ENCODE data around the gene CNTD1. TPM values are rescaled to one million over a fixed set of nuclear protein-coding genes. Genes with fewer than 3 reads are reported as not detected.
"Not testable (repeated sequence)": the region's sequence is repeated elsewhere in the genome, so short reads cannot be mapped to it uniquely, and the experiment has no call there.

CNTD1 gene
- total RNA-seq, 6 experiments from 2014 or later: 0.19 TPM; not detected in 5

DNA sequence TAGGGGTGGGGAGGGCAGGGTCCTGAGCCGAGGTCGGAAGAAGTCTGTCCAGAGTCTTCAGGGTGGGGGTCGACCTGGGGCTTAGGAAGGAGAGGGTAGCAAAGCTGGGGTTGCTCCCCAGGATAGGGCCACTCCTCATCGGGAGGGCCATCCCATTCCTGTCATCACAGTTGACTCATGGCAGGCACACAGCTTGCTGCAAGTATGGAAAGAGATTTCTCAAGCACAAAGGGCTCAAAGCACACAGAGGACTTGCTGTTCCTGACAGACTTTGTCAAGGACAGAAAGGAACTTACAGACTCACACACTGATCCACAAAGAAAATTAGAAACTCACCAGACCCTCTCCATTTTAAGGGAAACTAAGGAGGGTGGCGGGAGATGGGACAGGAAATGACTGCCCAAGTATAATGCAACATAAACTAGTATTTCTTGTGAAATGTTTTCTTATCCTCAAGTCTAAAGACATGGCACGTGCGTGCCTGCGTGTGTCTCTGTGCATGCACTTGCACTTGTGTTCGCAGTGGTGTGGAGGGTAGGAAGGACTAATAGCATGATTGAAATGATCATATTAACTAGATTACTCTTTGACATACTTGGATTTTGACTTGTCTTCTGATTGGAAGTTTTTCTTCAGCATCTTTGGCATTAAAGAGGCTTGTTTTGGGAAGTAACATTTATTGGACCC lies 48.1 kb downstream of the CNTD1 start:
- Mint-ChIP-seq H3K4me1 (ENCODE audit: low read depth) (peaks cover 14% of the 10 kb centered on the region), H3K27me3 (ENCODE audit: insufficient read depth) (no peaks in the 10 kb centered on the region; the same call in 1 of the 2 replicates), H3K9me3 (no peaks in the 10 kb centered on the region), H3K4me3 (no peak overlapping the region), H3K36me3 (ENCODE audit: low read depth) (peaks cover 21% of the 10 kb centered on the region), H3K27ac (0 out of 2 replicates have a peak overlapping the region, but pooled peaks have one; percentile 0)
- peak; percentile 23 for DNase-seq
- TF ChIP-seq, protein P1, sequence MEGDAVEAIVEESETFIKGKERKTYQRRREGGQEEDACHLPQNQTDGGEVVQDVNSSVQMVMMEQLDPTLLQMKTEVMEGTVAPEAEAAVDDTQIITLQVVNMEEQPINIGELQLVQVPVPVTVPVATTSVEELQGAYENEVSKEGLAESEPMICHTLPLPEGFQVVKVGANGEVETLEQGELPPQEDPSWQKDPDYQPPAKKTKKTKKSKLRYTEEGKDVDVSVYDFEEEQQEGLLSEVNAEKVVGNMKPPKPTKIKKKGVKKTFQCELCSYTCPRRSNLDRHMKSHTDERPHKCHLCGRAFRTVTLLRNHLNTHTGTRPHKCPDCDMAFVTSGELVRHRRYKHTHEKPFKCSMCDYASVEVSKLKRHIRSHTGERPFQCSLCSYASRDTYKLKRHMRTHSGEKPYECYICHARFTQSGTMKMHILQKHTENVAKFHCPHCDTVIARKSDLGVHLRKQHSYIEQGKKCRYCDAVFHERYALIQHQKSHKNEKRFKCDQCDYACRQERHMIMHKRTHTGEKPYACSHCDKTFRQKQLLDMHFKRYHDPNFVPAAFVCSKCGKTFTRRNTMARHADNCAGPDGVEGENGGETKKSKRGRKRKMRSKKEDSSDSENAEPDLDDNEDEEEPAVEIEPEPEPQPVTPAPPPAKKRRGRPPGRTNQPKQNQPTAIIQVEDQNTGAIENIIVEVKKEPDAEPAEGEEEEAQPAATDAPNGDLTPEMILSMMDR (IDR thresholded peaks at IDR 0.05): no peak

DNA sequence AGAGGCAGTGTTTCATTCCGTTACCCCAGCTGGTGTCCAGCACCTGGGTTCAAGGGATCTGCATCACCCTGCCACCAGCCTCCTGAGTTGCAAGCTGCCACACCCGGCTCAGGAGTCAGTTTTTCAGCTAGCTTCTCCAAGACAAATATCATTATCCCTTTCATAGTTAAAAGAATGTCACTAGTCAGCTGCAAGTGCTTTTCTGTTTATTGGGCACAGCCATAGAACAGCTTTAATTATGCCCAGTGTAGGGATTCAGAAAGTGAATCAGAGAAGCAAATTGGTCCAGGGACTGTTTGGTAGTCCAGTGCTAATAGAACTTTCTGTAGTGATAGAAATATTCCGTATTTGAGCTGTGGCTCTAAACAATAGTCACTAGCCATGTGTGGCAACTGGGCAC lies 49.4 kb downstream of the CNTD1 start:
- Mint-ChIP-seq H3K9me3 (no peaks in the 10 kb centered on the region), H3K36me3 (ENCODE audit: low read depth) (peaks cover 10% of the 10 kb centered on the region), H3K27ac (no peak overlapping the region), H3K27me3 (ENCODE audit: insufficient read depth) (no peaks in the 10 kb centered on the region; the same call in 1 of the 2 replicates), H3K4me1 (ENCODE audit: low read depth) (peaks cover 14% of the 10 kb centered on the region), H3K4me3 (no peak overlapping the region)
- TF ChIP-seq, protein P1 (IDR thresholded peaks at IDR 0.05): no peak
- no peak for DNase-seq

GRCh38 chr17:42849031-42849430 lies 50.4 kb downstream of the CNTD1 start:
- H3K36me3 Mint-ChIP-seq (ENCODE audit: low read depth): peaks cover 4% of the 10 kb centered on the region; the same call in 1 of the 2 replicates
- H3K4me3 Mint-ChIP-seq: no peak overlapping the region
- DNase-seq: no peak
- no peak overlapping the region for H3K27ac Mint-ChIP-seq
- TF ChIP-seq, protein P1 (IDR thresholded peaks at IDR 0.05): no peak
- no peaks in the 10 kb centered on the region for H3K9me3 Mint-ChIP-seq
- peaks cover 14% of the 10 kb centered on the region for H3K4me1 Mint-ChIP-seq (ENCODE audit: low read depth)
- H3K27me3 Mint-ChIP-seq (ENCODE audit: insufficient read depth): peaks cover 6% of the 10 kb centered on the region

DNA sequence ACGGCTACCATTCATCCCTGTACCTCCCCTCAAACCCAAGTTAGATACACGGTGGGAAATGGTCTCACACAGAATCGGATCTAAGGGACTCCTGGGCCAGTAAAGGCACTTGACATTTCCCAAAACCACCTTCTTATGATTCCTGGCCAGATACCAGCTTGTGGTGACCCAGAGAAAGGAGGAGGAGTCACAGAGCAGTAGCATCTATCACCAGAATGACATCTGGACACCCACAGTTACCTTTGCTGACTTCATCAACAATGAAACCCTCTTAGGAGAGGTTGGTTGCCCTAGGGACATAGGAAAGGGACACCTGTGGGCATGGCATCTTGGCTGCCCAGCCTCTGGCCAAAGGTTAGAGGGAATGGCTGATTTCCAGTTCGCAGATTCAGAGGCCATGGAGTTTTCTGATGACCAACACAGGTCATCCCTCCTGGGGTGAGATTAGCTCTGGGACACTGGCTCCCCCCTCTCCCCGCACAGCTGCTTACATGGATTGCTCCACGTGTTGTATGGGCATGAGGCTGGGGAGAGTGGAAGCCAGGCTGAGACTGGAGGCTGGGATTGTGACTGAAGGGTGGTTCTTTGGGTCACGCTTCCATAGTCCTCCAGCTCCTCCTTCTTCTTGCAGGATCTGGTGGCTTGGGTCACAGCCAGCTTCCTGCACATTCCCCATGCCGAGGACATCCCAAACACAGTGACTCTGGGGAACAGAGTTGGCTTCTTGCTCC lies 51.0 kb downstream of the CNTD1 start:
- no peak overlapping the region for H3K4me3 Mint-ChIP-seq
- no peak for DNase-seq
- TF ChIP-seq, protein P1 (IDR thresholded peaks at IDR 0.05): no peak
- H3K27me3 Mint-ChIP-seq (ENCODE audit: insufficient read depth): peaks cover 9% of the 10 kb centered on the region
- H3K4me1 Mint-ChIP-seq (ENCODE audit: low read depth): peaks cover 14% of the 10 kb centered on the region
- H3K36me3 Mint-ChIP-seq (ENCODE audit: low read depth): no peaks in the 10 kb centered on the region
- H3K27ac Mint-ChIP-seq: no peak overlapping the region
- no peaks in the 10 kb centered on the region for H3K9me3 Mint-ChIP-seq

DNA sequence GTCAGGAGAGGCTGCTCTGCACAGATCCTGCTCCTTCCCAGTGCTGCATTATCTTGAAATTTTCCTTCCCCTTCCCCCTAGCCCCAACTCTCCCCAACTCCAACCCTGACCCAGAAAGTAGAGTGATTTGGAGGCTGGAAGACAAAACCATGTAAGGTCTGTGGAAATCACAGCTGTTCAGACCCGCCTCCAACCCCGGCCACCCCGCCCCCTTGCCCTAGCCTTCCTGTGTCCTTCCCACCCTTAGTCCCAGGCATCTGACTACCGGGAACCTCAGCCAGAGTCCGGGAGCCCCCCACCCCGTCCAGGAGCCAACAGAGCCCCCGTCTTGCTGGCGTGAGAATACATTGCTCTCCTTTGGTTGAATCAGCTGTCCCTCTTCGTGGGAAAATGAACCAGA lies 52.3 kb downstream of the CNTD1 start, which contains the start of gene AOC3:
TSS of gene AOC3 (plus strand) at position 246 of the 400 bp plus-strand sequence. CDS start at position 391, 145 bp downstream.
- TF ChIP-seq, protein P1 (IDR thresholded peaks at IDR 0.05): no peak
- H3K4me1 Mint-ChIP-seq (ENCODE audit: low read depth): peaks cover 10% of the 10 kb centered on the region
- DNase-seq: no peak
- H3K4me3 Mint-ChIP-seq: no peak within 1 kb of the TSS
- no peaks in the 10 kb centered on the region for H3K36me3 Mint-ChIP-seq (ENCODE audit: low read depth)
- peaks cover 16% of the 10 kb centered on the region for H3K27me3 Mint-ChIP-seq (ENCODE audit: insufficient read depth)
- no peak within 1 kb of the TSS for H3K27ac Mint-ChIP-seq
- no peaks in the 10 kb centered on the region for H3K9me3 Mint-ChIP-seq

- H3K4me3 Mint-ChIP-seq; H3K9me3 Mint-ChIP-seq; H3K4me1 Mint-ChIP-seq (ENCODE audit: low read depth); DNase-seq; H3K27ac Mint-ChIP-seq; H3K36me3 Mint-ChIP-seq (ENCODE audit: low read depth): not testable (repeated sequence)
- peaks cover 16% of the 10 kb centered on the region for H3K27me3 Mint-ChIP-seq (ENCODE audit: insufficient read depth)
Observed at GRCh38 chr17:42851371-42852240, 52.9 kb downstream of the CNTD1 start.

Data from HFFc6 (cell line).